Neuronal stem cell (in vitro differentiated cells): Measurements from ENCODE around the gene TBRG4.

ENCODE experiments used
- DNase-seq: peaks from one replicate; pipeline ENCODE4 v3.0.0-alpha.2; 2013; ENCODE audit warnings: low spot score
- H2AFZ ChIP-seq: one replicate; pipeline ENCODE4 v1.6.1; 2013; ENCODE audit warnings: mild to moderate bottlenecking, low read length, inconsistent platforms
- H2AK5ac ChIP-seq: 2 replicates; pipeline ENCODE4 v1.6.1; 2013; ENCODE audit warnings: low read depth, mild to moderate bottlenecking, inconsistent platforms, low read length, moderate library complexity, mixed read lengths
- H2BK120ac ChIP-seq: 2 replicates; pipeline ENCODE4 v1.6.1; 2013; ENCODE audit warnings: low read depth, mild to moderate bottlenecking, inconsistent platforms, low read length, moderate library complexity, mixed read lengths
- H2BK12ac ChIP-seq: one replicate; pipeline ENCODE4 v1.6.1; 2013; ENCODE audit warnings: low read length, inconsistent platforms
- H2BK15ac ChIP-seq: 2 replicates; pipeline ENCODE4 v1.6.1; 2013; ENCODE audit warnings: mild to moderate bottlenecking, low read length, inconsistent platforms, mixed read lengths
- H2BK5ac ChIP-seq: one replicate; pipeline ENCODE4 v1.6.1; 2013; ENCODE audit warnings: inconsistent platforms, mild to moderate bottlenecking, low read length, moderate library complexity
- H3K14ac ChIP-seq: one replicate; pipeline ENCODE4 v1.6.1; 2013; ENCODE audit warnings: low read length, inconsistent platforms
- H3K18ac ChIP-seq: 2 replicates; pipeline ENCODE4 v1.6.1; 2013; ENCODE audit warnings: low read length, inconsistent platforms
- H3K23ac ChIP-seq: 2 replicates; pipeline ENCODE4 v1.6.1; 2013; ENCODE audit warnings: low read depth, mild to moderate bottlenecking, mixed read lengths, low read length, inconsistent platforms; ENCODE audit not compliant: poor library complexity
- H3K27ac ChIP-seq: replicated peaks from 3 replicates; pipeline ENCODE4 v1.5.1; 2013; ENCODE audit warnings: low read length, inconsistent platforms
- H3K27me3 ChIP-seq, 3 experiments: 2 replicates each; pipeline ENCODE4 v1.6.1; 2013; ENCODE audit warnings: low read length in 3 of 3, mild to moderate bottlenecking in 2 of 3, inconsistent platforms in 1 of 3, low read depth in 1 of 3, mixed read lengths in 1 of 3, moderate library complexity in 1 of 3; ENCODE audit not compliant: control insufficient read depth in 3 of 3, insufficient read depth in 3 of 3
- H3K36me3 ChIP-seq, 2 donors: replicated peaks in 1 of 2; 2 replicates each; pipeline ENCODE4 v1.6.1; 2013; ENCODE audit warnings: low read length in 2 of 2; ENCODE audit not compliant: control insufficient read depth in 2 of 2, insufficient read depth in 2 of 2
- H3K4ac ChIP-seq: 2 replicates; pipeline ENCODE4 v1.6.1; 2013; ENCODE audit warnings: inconsistent platforms, mild to moderate bottlenecking, low read length, moderate library complexity
- H3K4me1 ChIP-seq, 2 donors: 1 replicate in 1 of 2; 2 replicates in 1 of 2; pipeline ENCODE4 v1.6.1; 2013; ENCODE audit warnings: low read length in 2 of 2, low read depth in 1 of 2; ENCODE audit not compliant: control insufficient read depth in 2 of 2, insufficient read depth in 1 of 2
- H3K4me2 ChIP-seq: one replicate; pipeline ENCODE4 v1.6.1; 2013; ENCODE audit warnings: mild to moderate bottlenecking, low read length, inconsistent platforms; ENCODE audit not compliant: insufficient read depth, poor library complexity, severe bottlenecking
- H3K4me3 ChIP-seq, 2 donors: 2 replicates each; pipeline ENCODE4 v1.5.1; 2013; ENCODE audit warnings: low read length in 2 of 2, mild to moderate bottlenecking in 2 of 2, inconsistent platforms in 1 of 2, moderate library complexity in 1 of 2
- H3K79me1 ChIP-seq: one replicate; pipeline ENCODE4 v1.6.1; 2013; ENCODE audit warnings: low read depth, mild to moderate bottlenecking, inconsistent platforms, low read length, moderate library complexity
- H3K9ac ChIP-seq: one replicate; pipeline ENCODE4 v1.6.1; 2013; ENCODE audit warnings: mild to moderate bottlenecking, low read depth, low read length, inconsistent platforms; ENCODE audit not compliant: poor library complexity
- H3K9me3 ChIP-seq, 2 donors: replicated peaks in 1 of 2; 2 replicates each; pipeline versions ENCODE3 to v1.6.1; 2013; ENCODE audit warnings: low read length in 2 of 2, mild to moderate bottlenecking in 2 of 2, inconsistent platforms in 1 of 2, low read depth in 1 of 2, mixed read lengths in 1 of 2, moderate library complexity in 1 of 2; ENCODE audit not compliant: control insufficient read depth in 2 of 2, insufficient read depth in 1 of 2
- H4K8ac ChIP-seq: one replicate; pipeline ENCODE4 v1.6.1; 2013; ENCODE audit warnings: low read depth, mild to moderate bottlenecking, inconsistent platforms, low read length, moderate library complexity
- H4K91ac ChIP-seq: one replicate; pipeline ENCODE4 v1.6.1; 2013; ENCODE audit warnings: low read length, low read depth, mild to moderate bottlenecking, inconsistent platforms; ENCODE audit not compliant: poor library complexity
- WGBS, 2 donors: extraction: QIAGEN DNeasy Blood & Tissue Kit; methylation state at CpG; one replicate each; pipeline ENCODE4 v1.1.7; 2013; ENCODE audit warnings: missing lambda C conversion rate in 2 of 2, mixed read lengths in 1 of 2; ENCODE audit not compliant: insufficient read length in 2 of 2, insufficient replicate concordance in 1 of 2; ENCODE audit errors: extremely low coverage in 2 of 2; 5-methylcytosine and 5-hydroxymethylcytosine counted together

TBRG4 gene

GRCh38 chr7:45151967-45152366, 40.5 kb upstream of the TBRG4 start:
- Histone ChIP-seq H3K79me1 (peaks cover 1% of the 10 kb centered on the region), H3K14ac (no peak overlapping the region)
- DNase-seq: no peak

GRCh38 chr7:45151131-45151684, 39.7 kb upstream of the TBRG4 start:
- Histone ChIP-seq H2BK12ac (no peak overlapping the region), H2BK15ac (no peak overlapping the region), H2BK5ac (no peak overlapping the region), H3K27me3 (peaks cover 0 to 13% (median 2%) of the 10 kb centered on the region in 3 experiments), H3K9me3 (peaks cover 0 to 2% of the 10 kb centered on the region in 2 donors), H4K91ac (no peak overlapping the region), H2BK120ac (no peak overlapping the region), H3K14ac (no peak overlapping the region), H2AFZ (no peak overlapping the region), H3K4me1 (peaks cover 0 to 2% of the 10 kb centered on the region in 2 donors), H3K9ac (no peak overlapping the region), H3K4ac (no peak overlapping the region), H3K27ac (no peak overlapping the region), H2AK5ac (no peak overlapping the region), H3K79me1 (peaks cover 1% of the 10 kb centered on the region), H4K8ac (no peak overlapping the region), H3K18ac (no peak overlapping the region), H3K4me3 (no peak overlapping the region), H3K23ac (no peak overlapping the region), H3K36me3 (no peaks in the 10 kb centered on the region), H3K4me2 (no peak overlapping the region)
- no CpG with 5 or more reads among the region's 9 CpGs for WGBS, 2 donors
- DNase-seq: no peak

More at GRCh38 chr7:45151967-45152366, 40.5 kb upstream of the TBRG4 start:
- no CpG with 5 or more reads among the region's 3 CpGs for WGBS, 2 donors
- H4K8ac ChIP-seq: no peak overlapping the region
- no peak overlapping the region for H4K91ac ChIP-seq
- no peak overlapping the region for H3K27ac ChIP-seq
- H3K18ac ChIP-seq: no peak overlapping the region
- no peak overlapping the region for H3K9ac ChIP-seq
- H3K27me3 ChIP-seq: peaks cover 0 to 21% (median 8%) of the 10 kb centered on the region in 3 experiments
- peaks cover 0 to 2% of the 10 kb centered on the region in 2 donors for H3K4me1 ChIP-seq
- H2BK12ac ChIP-seq: no peak overlapping the region
- no peak overlapping the region for H3K4me3 ChIP-seq
- no peak overlapping the region for H3K4ac ChIP-seq
- peaks cover 0 to 2% of the 10 kb centered on the region in 2 donors for H3K9me3 ChIP-seq
- H3K23ac ChIP-seq: no peak overlapping the region
- no peak overlapping the region for H2BK5ac ChIP-seq
- H2AK5ac ChIP-seq: no peak overlapping the region
- no peaks in the 10 kb centered on the region for H3K36me3 ChIP-seq
- no peak overlapping the region for H2BK120ac ChIP-seq
- no peak overlapping the region for H2BK15ac ChIP-seq
- H2AFZ ChIP-seq: no peak overlapping the region
- H3K4me2 ChIP-seq: no peak overlapping the region

GRCh38 chr7:45150199-45150598, 38.7 kb upstream of the TBRG4 start:
- Histone ChIP-seq H3K27me3 (peaks cover 0 to 5% (median 2%) of the 10 kb centered on the region in 3 experiments), H3K9ac (no peak overlapping the region), H2BK5ac (no peak overlapping the region), H3K18ac (no peak overlapping the region), H2AK5ac (no peak overlapping the region), H3K4me1 (peaks cover 0 to 2% of the 10 kb centered on the region in 2 donors), H3K27ac (no peak overlapping the region), H2BK120ac (no peak overlapping the region), H3K4ac (no peak overlapping the region), H3K4me2 (no peak overlapping the region), H3K79me1 (peaks cover 1% of the 10 kb centered on the region), H2AFZ (peak overlapping the region; percentile 80), H2BK15ac (no peak overlapping the region), H4K8ac (peak overlapping the region; percentile 53), H3K23ac (no peak overlapping the region), H3K9me3 (peaks cover 0 to 2% of the 10 kb centered on the region in 2 donors), H2BK12ac (no peak overlapping the region), H3K14ac (no peak overlapping the region), H3K36me3 (no peaks in the 10 kb centered on the region), H3K4me3 (no peak overlapping the region), H4K91ac (no peak overlapping the region)
- DNase-seq: no peak
- no CpG with 5 or more reads among the region's 11 CpGs for WGBS, 2 donors

- peak overlapping the region; percentile 80 for H2AFZ ChIP-seq
- no peak overlapping the region for H2BK15ac ChIP-seq
- H3K4ac ChIP-seq: no peak overlapping the region
- H3K9me3 ChIP-seq: peaks cover 0 to 2% of the 10 kb centered on the region in 2 donors
- H3K18ac ChIP-seq: peak overlapping the region; percentile 35
- no peak overlapping the region for H3K4me2 ChIP-seq
- no peak overlapping the region for H3K4me3 ChIP-seq
- H4K8ac ChIP-seq: no peak overlapping the region
- H3K23ac ChIP-seq: no peak overlapping the region
- H3K79me1 ChIP-seq: peaks cover 1% of the 10 kb centered on the region
- peaks cover 0 to 5% (median 2%) of the 10 kb centered on the region in 3 experiments for H3K27me3 ChIP-seq
- H3K36me3 ChIP-seq: no peaks in the 10 kb centered on the region
- H2BK120ac ChIP-seq: no peak overlapping the region
- DNase-seq: no peak
- H3K27ac ChIP-seq: no peak overlapping the region
- no peak overlapping the region for H2BK12ac ChIP-seq
- peaks cover 0 to 2% of the 10 kb centered on the region in 2 donors for H3K4me1 ChIP-seq
- no peak overlapping the region for H2AK5ac ChIP-seq
- WGBS, 2 donors: no CpG with 5 or more reads among the region's 5 CpGs
- no peak overlapping the region for H4K91ac ChIP-seq
- no peak overlapping the region for H2BK5ac ChIP-seq
- H3K9ac ChIP-seq: no peak overlapping the region
- H3K14ac ChIP-seq: peak overlapping the region; percentile 31
These were observed 38.1 kb upstream of the TBRG4 start for GRCh38 chr7:45149606-45150005.
